ENCODE measurements around the gene DGKH. TPM values are rescaled to one million over a fixed set of nuclear protein-coding genes. Genes with fewer than 3 reads are reported as not detected.
A peak's percentile ranks its signal among the peaks of the same experiment; 100 is the strongest.

The DGKH gene
- total RNA-seq, 1 donor from 2014 or later, result 45.1 TPM

DNA sequence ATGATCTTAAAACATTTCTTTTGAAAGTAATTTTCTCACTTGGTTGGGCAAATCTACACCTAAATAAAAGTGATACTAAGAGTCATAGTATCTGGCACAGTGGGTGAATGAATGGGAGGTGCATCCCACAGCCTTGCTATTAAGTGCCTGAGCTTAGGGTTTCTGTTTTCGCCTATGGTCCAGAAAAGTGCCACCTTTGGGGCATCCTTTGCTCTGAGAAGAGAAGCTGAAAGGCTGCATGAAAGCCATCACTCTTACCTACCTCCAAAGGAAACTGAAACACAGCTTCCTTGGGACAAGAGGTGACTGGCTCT, 167.9 kb downstream of the DGKH start:
- no peaks in the 10 kb centered on the region for H3K9me3 Mint-ChIP-seq (ENCODE audit: unreplicated experiment)
- TF ChIP-seq, protein P1, sequence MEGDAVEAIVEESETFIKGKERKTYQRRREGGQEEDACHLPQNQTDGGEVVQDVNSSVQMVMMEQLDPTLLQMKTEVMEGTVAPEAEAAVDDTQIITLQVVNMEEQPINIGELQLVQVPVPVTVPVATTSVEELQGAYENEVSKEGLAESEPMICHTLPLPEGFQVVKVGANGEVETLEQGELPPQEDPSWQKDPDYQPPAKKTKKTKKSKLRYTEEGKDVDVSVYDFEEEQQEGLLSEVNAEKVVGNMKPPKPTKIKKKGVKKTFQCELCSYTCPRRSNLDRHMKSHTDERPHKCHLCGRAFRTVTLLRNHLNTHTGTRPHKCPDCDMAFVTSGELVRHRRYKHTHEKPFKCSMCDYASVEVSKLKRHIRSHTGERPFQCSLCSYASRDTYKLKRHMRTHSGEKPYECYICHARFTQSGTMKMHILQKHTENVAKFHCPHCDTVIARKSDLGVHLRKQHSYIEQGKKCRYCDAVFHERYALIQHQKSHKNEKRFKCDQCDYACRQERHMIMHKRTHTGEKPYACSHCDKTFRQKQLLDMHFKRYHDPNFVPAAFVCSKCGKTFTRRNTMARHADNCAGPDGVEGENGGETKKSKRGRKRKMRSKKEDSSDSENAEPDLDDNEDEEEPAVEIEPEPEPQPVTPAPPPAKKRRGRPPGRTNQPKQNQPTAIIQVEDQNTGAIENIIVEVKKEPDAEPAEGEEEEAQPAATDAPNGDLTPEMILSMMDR (IDR thresholded peaks at IDR 0.05; ENCODE audit: unreplicated experiment), result no peak
- H3K4me3 Mint-ChIP-seq (ENCODE audit: unreplicated experiment), result no peak overlapping the region
- DNase-seq (ENCODE audit: low spot score), result no peak
- no peak overlapping the region for H3K27ac Mint-ChIP-seq (ENCODE audit: unreplicated experiment)
- no peaks in the 10 kb centered on the region for H3K4me1 Mint-ChIP-seq (ENCODE audit: unreplicated experiment)
- peaks cover 3% of the 10 kb centered on the region for H3K27me3 Mint-ChIP-seq (ENCODE audit: unreplicated experiment)
- H3K36me3 Mint-ChIP-seq (ENCODE audit: low read depth, unreplicated experiment), result peaks cover 22% of the 10 kb centered on the region

GRCh38 chr13:42218576-42218975, 170.1 kb downstream of the DGKH start:
- Mint-ChIP-seq H3K36me3 (ENCODE audit: low read depth, unreplicated experiment) (peaks cover 8% of the 10 kb centered on the region), H3K4me1 (ENCODE audit: unreplicated experiment) (no peaks in the 10 kb centered on the region), H3K27me3 (ENCODE audit: unreplicated experiment) (no peaks in the 10 kb centered on the region), H3K9me3 (ENCODE audit: unreplicated experiment) (no peaks in the 10 kb centered on the region), H3K27ac (ENCODE audit: unreplicated experiment) (no peak overlapping the region), H3K4me3 (ENCODE audit: unreplicated experiment) (no peak overlapping the region)
- no peak for DNase-seq (ENCODE audit: low spot score)
- TF ChIP-seq, protein P1 (IDR thresholded peaks at IDR 0.05; ENCODE audit: unreplicated experiment), result no peak

GRCh38 chr13:42219051-42219450, 170.6 kb downstream of the DGKH start:
- H3K36me3 Mint-ChIP-seq (ENCODE audit: low read depth, unreplicated experiment), result peaks cover 13% of the 10 kb centered on the region

GRCh38 chr13:42219876-42220275, 171.4 kb downstream of the DGKH start:
- no peaks in the 10 kb centered on the region for H3K9me3 Mint-ChIP-seq (ENCODE audit: unreplicated experiment)
- no peak overlapping the region for H3K27ac Mint-ChIP-seq (ENCODE audit: unreplicated experiment)
- H3K4me1 Mint-ChIP-seq (ENCODE audit: unreplicated experiment), result no peaks in the 10 kb centered on the region
- no peak overlapping the region for H3K4me3 Mint-ChIP-seq (ENCODE audit: unreplicated experiment)
- H3K27me3 Mint-ChIP-seq (ENCODE audit: unreplicated experiment), result peaks cover 3% of the 10 kb centered on the region
- TF ChIP-seq, protein P1 (IDR thresholded peaks at IDR 0.05; ENCODE audit: unreplicated experiment), result no peak
- no peak for DNase-seq (ENCODE audit: low spot score)
- H3K36me3 Mint-ChIP-seq (ENCODE audit: low read depth, unreplicated experiment), result peaks cover 20% of the 10 kb centered on the region

More at GRCh38 chr13:42219051-42219450, 170.6 kb downstream of the DGKH start:
- H3K4me3 Mint-ChIP-seq (ENCODE audit: unreplicated experiment), result no peak overlapping the region
- H3K4me1 Mint-ChIP-seq (ENCODE audit: unreplicated experiment), result no peaks in the 10 kb centered on the region
- H3K9me3 Mint-ChIP-seq (ENCODE audit: unreplicated experiment), result no peaks in the 10 kb centered on the region
- no peaks in the 10 kb centered on the region for H3K27me3 Mint-ChIP-seq (ENCODE audit: unreplicated experiment)
- no peak overlapping the region for H3K27ac Mint-ChIP-seq (ENCODE audit: unreplicated experiment)
- TF ChIP-seq, protein P1 (IDR thresholded peaks at IDR 0.05; ENCODE audit: unreplicated experiment), result no peak
- DNase-seq (ENCODE audit: low spot score), result no peak

GRCh38 chr13:42221121-42221765, 172.8 kb downstream of the DGKH start:
- no peak overlapping the region for H3K27ac Mint-ChIP-seq (ENCODE audit: unreplicated experiment)
- H3K9me3 Mint-ChIP-seq (ENCODE audit: unreplicated experiment), result no peaks in the 10 kb centered on the region
- H3K4me3 Mint-ChIP-seq (ENCODE audit: unreplicated experiment), result peak overlapping the region; percentile 26
- DNase-seq (ENCODE audit: low spot score), result no peak
- H3K27me3 Mint-ChIP-seq (ENCODE audit: unreplicated experiment), result peaks cover 5% of the 10 kb centered on the region
- H3K4me1 Mint-ChIP-seq (ENCODE audit: unreplicated experiment), result no peaks in the 10 kb centered on the region
- peaks cover 31% of the 10 kb centered on the region for H3K36me3 Mint-ChIP-seq (ENCODE audit: low read depth, unreplicated experiment)
- TF ChIP-seq, protein P1 (IDR thresholded peaks at IDR 0.05; ENCODE audit: unreplicated experiment), result no peak

Data from endothelial cell (in vitro differentiated cells).